ENCODE measurements around the gene FLYWCH1. TPM values are rescaled to one million over a fixed set of nuclear protein-coding genes. Genes with fewer than 3 reads are reported as not detected.

Gene FLYWCH1
- total and polyA plus RNA-seq, 9 of the 15 experiments (the other 6 are each of a cell fraction or from before 2014, with no cell fraction given) = 0.18 to 33.6 (median 11.3) TPM

DNA sequence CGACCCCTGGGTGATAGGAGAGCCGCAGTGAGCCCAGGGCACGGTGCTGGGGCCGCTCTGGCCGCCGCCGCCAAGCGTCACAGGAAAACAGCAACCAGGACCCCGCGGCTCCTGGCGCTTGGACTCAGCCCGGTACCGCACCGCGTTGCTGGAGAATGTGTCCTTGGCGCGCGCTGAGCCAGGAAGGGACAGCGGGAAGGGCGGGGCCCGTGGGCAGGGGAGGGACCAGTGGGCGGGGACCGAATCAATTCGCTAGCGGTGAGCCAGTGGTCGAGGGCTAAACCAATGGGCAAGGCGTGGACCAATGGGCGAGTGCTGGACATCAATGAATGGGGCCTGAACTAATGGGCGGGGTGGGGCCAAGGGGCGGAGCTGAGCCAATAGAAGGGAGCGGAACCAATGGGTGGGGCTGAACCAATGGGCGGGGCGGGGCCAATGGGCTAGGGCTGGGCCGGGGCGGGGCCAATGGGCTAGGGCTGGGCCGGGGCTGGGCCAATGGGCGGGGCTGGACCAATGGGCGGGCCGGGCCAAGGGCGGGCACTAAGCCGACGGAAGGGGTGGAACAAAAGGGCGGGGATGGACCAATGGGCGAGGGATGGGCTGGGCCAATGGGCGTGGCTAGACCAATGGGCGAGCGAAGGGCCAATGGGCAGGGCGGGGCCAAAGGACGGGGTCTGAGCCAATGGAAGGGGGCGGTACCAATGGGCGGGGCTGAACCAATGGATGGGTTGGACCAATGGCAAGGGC, 6.3 kb upstream of the FLYWCH1 start (continued):
- TF ChIP-seq TSC22D4 (tag; IDR thresholded peaks at IDR 0.05) = no peak
- peak; percentile 100 for TF ChIP-seq POLR2G (IDR thresholded peaks at IDR 0.05; ENCODE audit: low read depth, low read length)
- peak; percentile 99 for TF ChIP-seq POLR2A (conservative IDR thresholded peaks at IDR 0.05)
- no peak for TF ChIP-seq BCL6 (CRISPR knock-in tag; IDR thresholded peaks at IDR 0.05)
- peak in 1 of 2 experiments; percentile 57; a peak in 1 of 3 replicates for TF ChIP-seq CBX3 (IDR thresholded peaks at IDR 0.05; ENCODE audit: borderline replicate concordance in 1 of 2, low read length in 2 of 2)
- TF ChIP-seq FOXM1 (IDR thresholded peaks at IDR 0.05; ENCODE audit: low read depth) = no peak
- no peak; the same call in 1 of the 2 replicates for TF ChIP-seq FOXM1 (CRISPR knock-in tag; IDR thresholded peaks at IDR 0.05; ENCODE audit: low read depth)
- no peak for TF ChIP-seq ZNF695 (CRISPR knock-in tag; IDR thresholded peaks at IDR 0.05)
- no peak for TF ChIP-seq ZNF766 (CRISPR knock-in tag; conservative IDR thresholded peaks at IDR 0.05)
- TF ChIP-seq LCOR (CRISPR knock-in tag; IDR thresholded peaks at IDR 0.05) = peak; percentile 80
- TF ChIP-seq HCFC1 (IDR thresholded peaks at IDR 0.05; ENCODE audit: low read depth, low read length) = peak; percentile 40; the same call in 1 of the 2 replicates
- TF ChIP-seq, protein P1, sequence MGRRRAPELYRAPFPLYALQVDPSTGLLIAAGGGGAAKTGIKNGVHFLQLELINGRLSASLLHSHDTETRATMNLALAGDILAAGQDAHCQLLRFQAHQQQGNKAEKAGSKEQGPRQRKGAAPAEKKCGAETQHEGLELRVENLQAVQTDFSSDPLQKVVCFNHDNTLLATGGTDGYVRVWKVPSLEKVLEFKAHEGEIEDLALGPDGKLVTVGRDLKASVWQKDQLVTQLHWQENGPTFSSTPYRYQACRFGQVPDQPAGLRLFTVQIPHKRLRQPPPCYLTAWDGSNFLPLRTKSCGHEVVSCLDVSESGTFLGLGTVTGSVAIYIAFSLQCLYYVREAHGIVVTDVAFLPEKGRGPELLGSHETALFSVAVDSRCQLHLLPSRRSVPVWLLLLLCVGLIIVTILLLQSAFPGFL (CRISPR knock-in tag; IDR thresholded peaks at IDR 0.05) = 0 out of 2 replicates have a peak, but pooled peaks have one; percentile 82
- TF ChIP-seq POLR2B (IDR thresholded peaks at IDR 0.05; ENCODE audit: low read depth, partially characterized antibody) = peak; percentile 99
- TF ChIP-seq, protein P2, sequence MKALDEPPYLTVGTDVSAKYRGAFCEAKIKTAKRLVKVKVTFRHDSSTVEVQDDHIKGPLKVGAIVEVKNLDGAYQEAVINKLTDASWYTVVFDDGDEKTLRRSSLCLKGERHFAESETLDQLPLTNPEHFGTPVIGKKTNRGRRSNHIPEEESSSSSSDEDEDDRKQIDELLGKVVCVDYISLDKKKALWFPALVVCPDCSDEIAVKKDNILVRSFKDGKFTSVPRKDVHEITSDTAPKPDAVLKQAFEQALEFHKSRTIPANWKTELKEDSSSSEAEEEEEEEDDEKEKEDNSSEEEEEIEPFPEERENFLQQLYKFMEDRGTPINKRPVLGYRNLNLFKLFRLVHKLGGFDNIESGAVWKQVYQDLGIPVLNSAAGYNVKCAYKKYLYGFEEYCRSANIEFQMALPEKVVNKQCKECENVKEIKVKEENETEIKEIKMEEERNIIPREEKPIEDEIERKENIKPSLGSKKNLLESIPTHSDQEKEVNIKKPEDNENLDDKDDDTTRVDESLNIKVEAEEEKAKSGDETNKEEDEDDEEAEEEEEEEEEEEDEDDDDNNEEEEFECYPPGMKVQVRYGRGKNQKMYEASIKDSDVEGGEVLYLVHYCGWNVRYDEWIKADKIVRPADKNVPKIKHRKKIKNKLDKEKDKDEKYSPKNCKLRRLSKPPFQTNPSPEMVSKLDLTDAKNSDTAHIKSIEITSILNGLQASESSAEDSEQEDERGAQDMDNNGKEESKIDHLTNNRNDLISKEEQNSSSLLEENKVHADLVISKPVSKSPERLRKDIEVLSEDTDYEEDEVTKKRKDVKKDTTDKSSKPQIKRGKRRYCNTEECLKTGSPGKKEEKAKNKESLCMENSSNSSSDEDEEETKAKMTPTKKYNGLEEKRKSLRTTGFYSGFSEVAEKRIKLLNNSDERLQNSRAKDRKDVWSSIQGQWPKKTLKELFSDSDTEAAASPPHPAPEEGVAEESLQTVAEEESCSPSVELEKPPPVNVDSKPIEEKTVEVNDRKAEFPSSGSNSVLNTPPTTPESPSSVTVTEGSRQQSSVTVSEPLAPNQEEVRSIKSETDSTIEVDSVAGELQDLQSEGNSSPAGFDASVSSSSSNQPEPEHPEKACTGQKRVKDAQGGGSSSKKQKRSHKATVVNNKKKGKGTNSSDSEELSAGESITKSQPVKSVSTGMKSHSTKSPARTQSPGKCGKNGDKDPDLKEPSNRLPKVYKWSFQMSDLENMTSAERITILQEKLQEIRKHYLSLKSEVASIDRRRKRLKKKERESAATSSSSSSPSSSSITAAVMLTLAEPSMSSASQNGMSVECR (CRISPR knock-in tag; IDR thresholded peaks at IDR 0.05) = no peak; the same call in 1 of the 2 replicates
- TF ChIP-seq ZNF778 (CRISPR knock-in tag; IDR thresholded peaks at IDR 0.05) = no peak
- TF ChIP-seq MTA2 (IDR thresholded peaks at IDR 0.05; ENCODE audit: low read depth) = no peak
- no peak for TF ChIP-seq FOSL1 (tag; conservative IDR thresholded peaks at IDR 0.05)
- peak; percentile 82; the same call in 1 of the 2 replicates for TF ChIP-seq RBM14 (IDR thresholded peaks at IDR 0.05; ENCODE audit: borderline replicate concordance, insufficient read depth, low read depth, low read length)
- peak; percentile 73 for TF ChIP-seq HMGN3 (IDR thresholded peaks at IDR 0.05; ENCODE audit: borderline replicate concordance, extremely low read depth, insufficient read length, low read depth, low read length)
- TF ChIP-seq, protein P3, sequence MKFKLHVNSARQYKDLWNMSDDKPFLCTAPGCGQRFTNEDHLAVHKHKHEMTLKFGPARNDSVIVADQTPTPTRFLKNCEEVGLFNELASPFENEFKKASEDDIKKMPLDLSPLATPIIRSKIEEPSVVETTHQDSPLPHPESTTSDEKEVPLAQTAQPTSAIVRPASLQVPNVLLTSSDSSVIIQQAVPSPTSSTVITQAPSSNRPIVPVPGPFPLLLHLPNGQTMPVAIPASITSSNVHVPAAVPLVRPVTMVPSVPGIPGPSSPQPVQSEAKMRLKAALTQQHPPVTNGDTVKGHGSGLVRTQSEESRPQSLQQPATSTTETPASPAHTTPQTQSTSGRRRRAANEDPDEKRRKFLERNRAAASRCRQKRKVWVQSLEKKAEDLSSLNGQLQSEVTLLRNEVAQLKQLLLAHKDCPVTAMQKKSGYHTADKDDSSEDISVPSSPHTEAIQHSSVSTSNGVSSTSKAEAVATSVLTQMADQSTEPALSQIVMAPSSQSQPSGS (CRISPR knock-in tag; IDR thresholded peaks at IDR 0.05) = no peak
- TF ChIP-seq SMARCA5 (IDR thresholded peaks at IDR 0.05) = no peak
- 0 out of 4 replicates have a peak, but pooled peaks of 1 of the 2 experiments have one; percentile 68 for TF ChIP-seq SIN3A (IDR thresholded peaks at IDR 0.05; ENCODE audit: borderline replicate concordance in 2 of 2, control insufficient read depth in 1 of 2, low read depth in 2 of 2, low read length in 2 of 2)

Measured in K562 (cell line).